B cell (primary cell): ENCODE data around the gene HJV. TPM values are rescaled to one million over a fixed set of nuclear protein-coding genes. Genes with fewer than 3 reads are reported as not detected.

Source experiments
- ATAC-seq: fragments of 200-7000 bp; cut with Tn5 transposase; one replicate; pipeline ENCODE4 v1.10.0; 2021; ENCODE audit warnings: low read depth, mild to moderate bottlenecking, moderate number of reproducible peaks, moderate library complexity
- CTCF ChIA-PET: fragments of 350-600 bp; sonication (Branson Sonifier 250); formaldehyde crosslinking; loops from one replicate; lab custom pipeline; 2021; ENCODE audit warnings: antibody characterized with exemption, inconsistent platforms; lab: Charles Lee
- POLR2A ChIA-PET: fragments of 350-600 bp; sonication (Branson Sonifier 250); formaldehyde crosslinking; loops from one replicate; lab custom pipeline; 2021; ENCODE audit warnings: antibody characterized with exemption; lab: Charles Lee
- DNase-seq: peaks from one replicate; pipeline ENCODE4 v3.0.0; 2013
- H2AFZ ChIP-seq: 2 replicates; pipeline ENCODE4 v1.6.1; 2012; ENCODE audit warnings: mild to moderate bottlenecking, low read depth, low read length; ENCODE audit not compliant: insufficient read depth, poor library complexity, severe bottlenecking
- H3K27ac ChIP-seq, 2 donors: 1 replicate in 1 of 2; 2 replicates in 1 of 2; pipeline ENCODE4 v1.5.1; 2012 to 2013; ENCODE audit warnings: low read length in 2 of 2, mild to moderate bottlenecking in 2 of 2, moderate library complexity in 1 of 2
- H3K27me3 ChIP-seq, 4 experiments: fragments of 200-600 bp in 1 of 4; sonication (generic) in 1 of 4; replicated peaks in 1 of 4; 1 replicate in 2 of 4; 2 replicates in 2 of 4; pipeline versions ENCODE4 v1.6.1 to v1.7.0; 2013 to 2016; ENCODE audit warnings: low read length in 3 of 4, mild to moderate bottlenecking in 2 of 4, mixed read lengths in 1 of 4, moderate library complexity in 1 of 4; ENCODE audit not compliant: insufficient read depth in 4 of 4, control insufficient read depth in 3 of 4; ENCODE audit errors: control extremely low read depth in 1 of 4
- H3K36me3 ChIP-seq, 2 experiments: replicated peaks in 1 of 2; 1 replicate in 1 of 2; 2 replicates in 1 of 2; pipeline versions ENCODE4 v1.6.1 to v1.7.1; 2013; ENCODE audit warnings: low read length in 1 of 2; ENCODE audit not compliant: insufficient read depth in 2 of 2, control insufficient read depth in 1 of 2; ENCODE audit errors: control extremely low read depth in 1 of 2, extremely low read depth in 1 of 2
- H3K4me1 ChIP-seq, 2 donors: fragments of 200-600 bp in 1 of 2; sonication (generic) in 1 of 2; 1 replicate in 1 of 2; 2 replicates in 1 of 2; pipeline versions ENCODE4 v1.5.1 to v1.6.1; 2013 to 2017; ENCODE audit warnings: low read length in 2 of 2; ENCODE audit not compliant: control insufficient read depth in 2 of 2, insufficient read depth in 2 of 2
- H3K4me2 ChIP-seq: replicated peaks from 2 replicates; pipeline ENCODE3; 2012; ENCODE audit warnings: mild to moderate bottlenecking, low read depth, low read length; ENCODE audit not compliant: poor library complexity, severe bottlenecking
- H3K4me3 ChIP-seq, 5 experiments: fragments of 200-600 bp in 1 of 5; sonication (generic) in 1 of 5; 1 replicate in 3 of 5; 2 replicates in 2 of 5; pipeline versions ENCODE4 v1.5.1 to v1.7.0; 2011 to 2016; ENCODE audit warnings: low read length in 4 of 5, mild to moderate bottlenecking in 4 of 5, low read depth in 2 of 5, control low read depth in 1 of 5, moderate library complexity in 1 of 5; ENCODE audit not compliant: insufficient read depth in 1 of 5; ENCODE audit errors: control extremely low read depth in 1 of 5, extremely low read depth in 1 of 5
- H3K79me2 ChIP-seq: fragments of 200-600 bp; sonication (generic); one replicate; pipeline ENCODE4 v1.6.0; 2016; ENCODE audit warnings: low read length; ENCODE audit not compliant: control insufficient read depth, insufficient read depth
- H3K9ac ChIP-seq: fragments of 200-600 bp; sonication (generic); 2 replicates; pipeline ENCODE4 v1.6.1; 2017; ENCODE audit warnings: mild to moderate bottlenecking, low read length, moderate library complexity
- H3K9me3 ChIP-seq, 3 donors: one replicate each; pipeline versions ENCODE4 v1.6.1 to v1.7.1; 2013; ENCODE audit warnings: low read length in 2 of 3; ENCODE audit not compliant: control insufficient read depth in 2 of 3, insufficient read depth in 1 of 3; ENCODE audit errors: control extremely low read depth in 1 of 3
- H4K20me1 ChIP-seq: 2 replicates; pipeline ENCODE4 v1.6.0; 2012; ENCODE audit warnings: mild to moderate bottlenecking, low read length; ENCODE audit not compliant: insufficient read depth, control insufficient read depth, poor library complexity, severe bottlenecking
- H3K27ac Mint-ChIP-seq: one replicate; pipeline ENCODE4 v1.8.0; 2021; ENCODE audit warnings: mixed read lengths
- H3K27me3 Mint-ChIP-seq: one replicate; pipeline ENCODE4 v1.8.0; 2021; ENCODE audit warnings: mixed read lengths
- H3K4me1 Mint-ChIP-seq: one replicate; pipeline ENCODE4 v1.8.0; 2021; ENCODE audit warnings: mixed read lengths
- H3K4me3 Mint-ChIP-seq: one replicate; pipeline ENCODE4 v1.8.0; 2021; ENCODE audit warnings: mixed read lengths
- H3K9me3 Mint-ChIP-seq: one replicate; pipeline ENCODE4 v1.8.0; 2022; ENCODE audit warnings: mixed read lengths; ENCODE audit not compliant: insufficient read depth
- EZH2 ChIP-seq: IDR thresholded peaks from 2 replicates; pipeline ENCODE4 v1.6.1; 2012; ENCODE audit warnings: borderline replicate concordance, low read depth, mild to moderate bottlenecking, moderate library complexity, low read length; ENCODE audit not compliant: insufficient read depth, poor library complexity, severe bottlenecking
- WGBS: methylation state at CpG from one replicate; pipeline ENCODE4 v1.1.5; 2013; ENCODE audit warnings: missing lambda C conversion rate; ENCODE audit not compliant: insufficient coverage; 5-methylcytosine and 5-hydroxymethylcytosine counted together
- intact Hi-C: fragments of 100-400 bp; cut with micrococcal nuclease; formaldehyde crosslinking; loops from one replicate; pipeline ENCODE4 v1.10.0; 2022
- polyA plus RNA-seq: library from polyadenylated mRNA; depleted of rRNA; stranded (reverse); fragments of >200 nt; gene quantifications from 2 replicates; pipeline ENCODE4 v1.2.3, GENCODE V29; 2012
- total RNA-seq, 2 donors: library from RNA; stranded (reverse); fragments of 120-200 nt in 1 of 2; gene quantifications; 1 replicate in 1 of 2; 2 replicates in 1 of 2; pipeline versions ENCODE4 v1.2.3 to v1.2.4, GENCODE V29; 2013 to 2022
- TF ChIP-seq, protein P1 (sequence below): fragments of 200-600 bp; IDR thresholded peaks from one replicate; pipeline ENCODE4 v1.8.0; 2022; ENCODE audit warnings: antibody characterized with exemption, mild to moderate bottlenecking

The HJV gene
- total and polyA plus RNA-seq, 2 donors (not counting 1 experiment from before 2014, with no cell fraction given): not detected

DNA sequence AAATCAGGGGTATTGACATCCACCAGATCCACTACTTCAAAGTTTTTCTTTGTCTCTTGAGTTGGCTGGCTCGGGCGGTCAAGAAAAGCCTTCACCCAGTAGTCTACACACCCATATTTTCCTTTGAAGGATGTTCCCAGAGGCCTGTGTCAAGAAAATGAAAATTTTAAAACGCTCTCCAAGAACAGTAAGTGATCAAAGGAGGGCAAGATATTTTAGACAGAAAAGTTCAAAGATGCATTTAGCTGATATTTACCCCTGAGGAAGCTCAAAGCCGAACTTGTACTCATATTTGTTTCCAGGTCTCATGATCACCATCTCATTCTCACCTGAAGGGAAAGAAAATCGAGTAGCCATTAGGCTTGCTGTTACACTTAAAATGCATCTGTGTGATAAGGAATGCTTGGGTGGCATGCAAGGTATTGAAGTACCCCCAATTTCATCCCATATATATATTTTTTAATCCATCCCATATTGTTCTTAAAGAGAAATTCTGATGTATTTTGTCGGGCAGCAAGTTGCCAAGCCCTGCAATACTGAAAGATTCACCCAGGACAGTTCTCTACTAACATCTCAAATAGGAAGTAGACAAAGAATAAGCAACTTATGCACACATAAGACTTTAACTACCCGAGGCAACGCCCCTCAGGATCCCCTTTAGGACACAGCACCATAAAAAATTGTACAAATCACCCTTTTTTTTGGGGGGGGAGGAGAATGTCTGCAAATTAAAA, 26.2 kb downstream of the HJV start:
- Histone ChIP-seq H3K27ac (peak overlapping the region; percentile 82 to 96), H2AFZ (no peak overlapping the region), H3K27me3 (no peaks in the 10 kb centered on the region), H3K9ac (peak overlapping the region; percentile 81), H3K36me3 (peaks cover 12 to 40% of the 10 kb centered on the region in 2 experiments), H3K9me3 (no peaks in the 10 kb centered on the region), H3K4me2 (peak overlapping the region; percentile 80), H3K4me3 (peak overlapping the region; percentile 81 to 100 (median 95)), H4K20me1 (peaks cover 39% of the 10 kb centered on the region), H3K79me2 (peaks cover 46% of the 10 kb centered on the region), H3K4me1 (peaks cover 54 to 67% of the 10 kb centered on the region in 2 donors)
- Mint-ChIP-seq H3K9me3 (no peaks in the 10 kb centered on the region), H3K27me3 (no peaks in the 10 kb centered on the region), H3K4me3 (peak overlapping the region; percentile 95), H3K4me1 (peaks cover 80% of the 10 kb centered on the region), H3K27ac (peak overlapping the region; percentile 100)
- ChIA-PET POLR2A (interaction anchor here (0.7 to 12.1 kb wide), 4 partner anchors 9 to 16 kb away, joined by 3 to 131 read pairs (median 24); no protein-coding TSS in a partner anchor), CTCF (interaction anchor here (1.8 to 14.8 kb wide), 3 partner anchors 14 to 37 kb away, joined by 5 to 207 read pairs (median 135); partner anchors contain the start of gene LIX1L)
- intact Hi-C loops: loop anchor here (5.0 kb wide), 1 partner anchor 138 kb away; the partner anchor contains the start of gene PIAS3
- ATAC-seq: no peak
- DNase-seq: peak; percentile 15
- no peak for TF ChIP-seq EZH2
- TF ChIP-seq, protein P1, sequence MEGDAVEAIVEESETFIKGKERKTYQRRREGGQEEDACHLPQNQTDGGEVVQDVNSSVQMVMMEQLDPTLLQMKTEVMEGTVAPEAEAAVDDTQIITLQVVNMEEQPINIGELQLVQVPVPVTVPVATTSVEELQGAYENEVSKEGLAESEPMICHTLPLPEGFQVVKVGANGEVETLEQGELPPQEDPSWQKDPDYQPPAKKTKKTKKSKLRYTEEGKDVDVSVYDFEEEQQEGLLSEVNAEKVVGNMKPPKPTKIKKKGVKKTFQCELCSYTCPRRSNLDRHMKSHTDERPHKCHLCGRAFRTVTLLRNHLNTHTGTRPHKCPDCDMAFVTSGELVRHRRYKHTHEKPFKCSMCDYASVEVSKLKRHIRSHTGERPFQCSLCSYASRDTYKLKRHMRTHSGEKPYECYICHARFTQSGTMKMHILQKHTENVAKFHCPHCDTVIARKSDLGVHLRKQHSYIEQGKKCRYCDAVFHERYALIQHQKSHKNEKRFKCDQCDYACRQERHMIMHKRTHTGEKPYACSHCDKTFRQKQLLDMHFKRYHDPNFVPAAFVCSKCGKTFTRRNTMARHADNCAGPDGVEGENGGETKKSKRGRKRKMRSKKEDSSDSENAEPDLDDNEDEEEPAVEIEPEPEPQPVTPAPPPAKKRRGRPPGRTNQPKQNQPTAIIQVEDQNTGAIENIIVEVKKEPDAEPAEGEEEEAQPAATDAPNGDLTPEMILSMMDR: no peak
- WGBS: 0% methylated on average over 1 of the region's 8 CpGs
